GM18873 (cell line): ENCODE measurements around the gene BRI3.

Experiments
- ATAC-seq: cut with Tn5 transposase; IDR thresholded peaks from one replicate; pipeline ENCODE4 v1.9.1; 2021; ENCODE audit warnings: mild to moderate bottlenecking, moderate library complexity, moderate number of reproducible peaks; ENCODE audit not compliant: unreplicated experiment, low FRiP score

BRI3 gene

DNA sequence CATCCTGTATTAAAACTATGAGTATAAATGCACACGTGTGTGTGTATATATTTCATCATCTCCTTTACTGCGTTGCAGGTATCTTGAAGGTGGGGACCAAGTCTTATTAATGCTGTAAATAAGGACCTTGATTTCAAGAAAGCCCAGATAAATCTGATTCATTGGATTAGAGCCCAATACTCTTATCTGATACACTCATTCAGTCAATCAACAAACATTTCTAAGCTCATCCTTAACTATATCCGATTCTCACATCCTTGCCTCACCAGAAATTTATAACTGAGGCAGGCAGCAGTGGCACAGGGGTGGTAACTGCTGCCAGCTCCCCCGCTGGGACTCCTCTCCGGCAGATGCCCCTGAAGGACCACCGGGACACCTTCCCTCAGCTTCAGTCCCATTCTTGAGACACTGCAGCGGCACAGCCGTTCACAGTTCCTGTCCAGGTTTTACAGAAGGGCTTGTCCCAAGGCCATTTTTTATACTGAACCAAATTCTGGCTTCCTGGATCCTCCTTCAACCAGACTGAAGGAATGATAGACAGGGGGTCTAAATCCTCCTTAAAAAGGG lies 54.0 kb downstream of the BRI3 start:
- ATAC-seq: no peak

DNA sequence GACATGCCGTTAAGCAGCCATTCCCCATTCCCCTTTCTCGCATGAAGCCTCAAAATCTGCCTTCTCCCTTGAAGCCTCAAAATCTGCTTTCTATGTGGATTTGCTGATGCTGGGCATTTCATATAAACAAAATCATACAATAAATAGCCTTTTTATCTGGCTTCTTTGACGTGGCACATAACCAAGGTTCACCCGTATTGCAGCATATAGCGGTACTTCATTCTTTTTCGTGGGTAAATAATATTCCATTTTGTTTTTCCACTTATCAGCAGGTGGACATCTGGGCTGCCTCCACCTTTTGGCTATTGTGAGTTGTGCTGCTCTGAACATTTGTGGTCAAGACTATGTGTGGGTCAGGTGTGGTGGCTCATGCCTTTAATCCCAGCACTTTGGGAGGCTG lies 57.0 kb downstream of the BRI3 start:
- ATAC-seq: no peak

DNA sequence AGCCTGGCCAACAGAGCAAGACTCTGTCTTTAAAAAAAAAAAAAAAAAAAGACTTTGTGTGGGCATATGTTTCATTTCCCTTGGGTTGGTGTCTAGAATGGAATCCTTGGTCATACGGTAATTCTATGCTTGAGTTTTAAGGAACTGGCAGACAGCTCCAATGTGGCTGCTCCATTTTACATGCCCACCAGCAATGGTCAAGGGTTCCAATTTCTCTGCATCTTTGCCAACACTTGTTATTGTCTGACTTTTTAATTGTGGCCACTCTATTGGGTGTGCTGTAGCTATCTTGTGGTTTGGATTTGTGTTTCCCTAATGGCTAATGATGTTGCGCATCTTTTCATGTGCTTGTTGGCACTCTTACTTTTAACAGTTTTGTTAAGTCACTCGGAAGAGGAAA lies 57.6 kb downstream of the BRI3 start:
- no peak for ATAC-seq

DNA sequence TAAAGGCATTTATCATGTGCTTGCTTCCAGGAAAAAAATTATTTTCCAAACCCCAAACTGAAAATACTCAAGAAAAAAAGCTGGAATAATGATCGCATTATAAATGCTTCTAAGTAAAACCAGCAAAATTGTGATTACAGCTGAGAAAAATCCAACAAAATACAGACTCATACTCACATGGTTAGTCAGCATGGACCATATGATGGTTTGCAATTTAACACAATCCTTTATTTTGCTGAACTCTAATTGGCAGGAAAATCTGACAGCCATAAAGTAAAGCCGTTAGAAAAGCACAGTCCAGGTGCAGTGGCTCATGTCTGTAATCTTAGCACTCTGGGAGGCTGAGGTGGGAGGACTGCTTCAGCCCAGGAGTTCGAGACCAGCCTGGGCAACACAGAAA lies 59.6 kb downstream of the BRI3 start:
- no peak for ATAC-seq
